ENCODE measurements around the gene PNMA6A. TPM values are rescaled to one million over a fixed set of nuclear protein-coding genes. Genes with fewer than 3 reads are reported as not detected.

The PNMA6A gene
- total and polyA plus RNA-seq, 9 of the 15 experiments (the other 6 are each of a cell fraction or from before 2014, with no cell fraction given), result 0.10 to 6.9 (median 1.3) TPM

- no peak for TF ChIP-seq RBM39 (optimal IDR thresholded peaks at IDR 0.05; ENCODE audit: low read depth, low read length)
- TF ChIP-seq ZNF174 (CRISPR knock-in tag; IDR thresholded peaks at IDR 0.05), result no peak
- no peak for TF ChIP-seq HMGXB4 (CRISPR knock-in tag; IDR thresholded peaks at IDR 0.05)
- no peak for TF ChIP-seq FOXJ3 (CRISPR knock-in tag; IDR thresholded peaks at IDR 0.05)
- no peak for TF ChIP-seq ZNF639 (CRISPR knock-in tag; conservative IDR thresholded peaks at IDR 0.05 in 1 of 2, IDR thresholded peaks at IDR 0.05 in 1 of 2)
- TF ChIP-seq ETV5 (CRISPR knock-in tag; IDR thresholded peaks at IDR 0.05; ENCODE audit: low read depth), result no peak
- TF ChIP-seq ZFP1 (CRISPR knock-in tag; IDR thresholded peaks at IDR 0.05), result no peak
- TF ChIP-seq ZNF407 (IDR thresholded peaks at IDR 0.05; ENCODE audit: low read depth), result no peak
Observed at GRCh38 chrX:153029875-153030274, 42.4 kb upstream of the PNMA6A start (continued).
